NCI-H748 (cell line): ENCODE measurements around the gene C6orf132.

Experiments used
- DNase-seq: peaks from one replicate; lab custom pipeline; 2025; ENCODE audit not compliant: unreplicated experiment; lab: John Stamatoyannopoulos, UW

Gene C6orf132

DNA sequence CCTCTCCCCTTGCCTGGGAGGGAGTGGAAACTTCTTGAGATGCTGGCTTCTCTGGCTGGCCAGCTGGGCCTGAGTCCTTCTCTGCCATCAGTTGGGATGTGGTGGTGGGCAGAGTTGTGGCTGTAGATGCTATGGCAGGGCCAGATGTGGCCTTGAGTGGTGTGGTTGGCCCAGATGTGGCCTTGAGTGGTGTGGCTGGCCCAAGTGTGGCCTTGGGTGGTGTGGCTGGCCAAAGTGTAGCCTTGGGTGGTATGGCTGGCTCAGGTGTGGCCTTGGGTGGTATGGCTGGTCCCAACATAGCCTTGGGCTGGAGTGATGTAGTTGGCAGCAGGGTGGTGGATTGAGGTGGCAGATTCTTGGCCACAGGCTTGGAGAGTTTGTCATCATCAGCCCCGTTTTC lies 36.7 kb downstream of the C6orf132 start:
- no peak for DNase-seq

DNA sequence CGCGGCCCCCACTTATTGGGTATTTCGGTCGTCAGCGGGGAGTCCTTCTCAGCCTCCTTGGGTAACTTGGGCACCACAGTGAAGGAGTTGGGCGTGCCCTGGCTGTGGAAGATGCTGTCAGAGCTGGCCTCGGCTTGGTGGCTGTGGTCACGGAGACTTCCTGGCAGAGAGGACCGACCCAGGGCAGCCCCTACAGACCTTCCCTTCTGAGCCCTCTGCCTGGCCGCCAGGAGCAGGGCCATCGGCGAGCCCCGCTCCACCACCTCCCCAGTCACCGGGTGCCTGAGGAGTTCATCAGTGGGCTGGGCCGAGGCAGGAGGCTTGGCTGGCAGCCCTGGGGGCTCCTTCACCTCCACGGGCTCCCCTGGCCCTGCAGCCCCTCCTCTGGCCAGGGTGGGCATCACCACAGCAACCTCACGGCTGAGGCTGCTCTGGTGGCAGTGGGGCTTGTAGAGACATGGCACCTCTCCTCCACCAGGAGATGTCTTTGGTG lies 37.2 kb downstream of the C6orf132 start:
- DNase-seq = no peak

DNA sequence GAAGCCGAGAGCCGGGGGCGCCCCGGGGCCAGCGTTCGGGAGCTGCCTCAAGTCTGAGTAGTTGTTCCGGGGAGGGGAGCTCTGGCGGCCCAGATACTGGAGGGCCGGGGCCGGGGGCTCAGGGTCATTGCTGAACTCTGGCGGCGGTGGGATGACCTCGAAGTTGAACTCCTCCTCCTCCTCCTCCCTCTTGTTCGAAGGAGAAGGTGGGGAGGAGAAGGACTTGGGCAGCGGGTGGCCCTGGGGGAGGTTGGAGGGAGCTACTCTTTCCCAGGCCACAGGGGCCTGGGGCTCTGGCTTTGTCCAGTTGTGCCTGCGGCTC lies 37.7 kb downstream of the C6orf132 start:
- DNase-seq = no peak

DNA sequence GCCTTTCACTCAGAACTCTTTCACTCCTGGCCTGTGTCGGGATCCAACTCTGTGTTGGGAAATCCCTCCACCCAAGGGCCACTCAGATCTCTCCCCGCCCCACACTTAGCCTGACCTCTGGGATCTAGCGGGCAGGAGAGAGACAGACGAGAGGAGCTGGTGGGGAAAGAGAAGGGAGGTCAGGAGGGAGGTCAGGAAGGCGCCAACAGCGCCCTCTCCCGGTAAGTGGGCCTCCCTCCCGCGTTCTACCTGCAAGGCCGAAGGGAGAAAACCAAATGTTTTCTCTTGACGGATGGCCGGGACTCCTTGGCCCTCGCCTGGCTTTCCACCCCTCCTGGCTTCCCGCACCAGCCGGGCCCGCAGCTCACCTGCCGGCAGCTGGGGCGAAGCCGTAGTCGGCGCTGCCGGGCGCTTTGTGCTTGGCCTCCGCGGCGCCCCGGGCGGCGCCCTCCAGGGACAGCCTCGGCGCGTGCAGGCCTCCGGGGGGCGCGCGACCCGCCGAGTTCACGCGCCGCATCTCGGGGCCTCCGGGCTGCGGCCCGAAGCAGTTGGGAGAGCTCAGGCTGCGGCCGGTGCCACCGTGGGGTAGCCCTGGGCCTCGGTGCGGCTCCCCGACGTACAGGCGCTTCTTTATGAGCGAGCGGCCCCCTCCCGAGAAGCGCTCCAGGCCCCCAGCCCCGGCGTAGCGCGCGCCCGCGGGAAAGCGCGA lies 38.2 kb downstream of the C6orf132 start:
- no peak for DNase-seq

DNA sequence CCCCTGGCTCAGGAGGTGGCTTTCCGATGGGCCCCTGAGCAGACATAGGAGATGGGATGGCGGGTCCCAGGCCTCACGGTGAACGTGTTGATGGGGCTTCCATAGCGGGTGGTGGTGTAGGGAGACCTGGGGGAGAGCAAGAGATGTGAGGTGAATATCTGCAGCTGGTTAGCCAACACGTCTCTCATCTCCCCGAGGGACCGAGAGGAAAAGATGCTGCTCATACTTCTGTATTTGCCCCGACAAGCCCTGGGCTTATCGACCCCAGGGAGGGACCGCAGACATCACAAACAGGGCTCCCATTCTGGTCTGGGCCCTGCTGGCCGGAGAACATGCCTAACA lies 38.7 kb downstream of the C6orf132 start:
- no peak for DNase-seq

DNA sequence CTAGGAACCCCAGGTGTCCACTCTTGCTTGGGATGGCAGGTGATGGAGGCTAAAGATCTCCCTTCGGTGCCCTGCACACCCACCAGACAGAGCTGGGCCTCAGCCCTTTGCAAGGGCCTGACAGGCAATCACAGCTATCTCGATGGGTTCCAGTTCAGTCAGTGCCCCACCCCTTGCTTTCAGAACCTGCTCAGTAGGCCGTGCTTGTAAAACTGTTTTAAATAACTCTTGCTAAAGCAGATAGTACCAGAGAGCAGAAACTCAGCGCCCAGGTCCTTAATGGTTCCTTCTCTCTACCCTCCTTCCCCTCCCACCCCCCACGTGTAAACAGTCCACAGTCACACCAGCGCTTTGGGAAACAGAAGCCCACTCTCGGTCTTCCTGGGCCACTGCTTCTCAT lies 39.2 kb downstream of the C6orf132 start:
- DNase-seq = no peak

DNA sequence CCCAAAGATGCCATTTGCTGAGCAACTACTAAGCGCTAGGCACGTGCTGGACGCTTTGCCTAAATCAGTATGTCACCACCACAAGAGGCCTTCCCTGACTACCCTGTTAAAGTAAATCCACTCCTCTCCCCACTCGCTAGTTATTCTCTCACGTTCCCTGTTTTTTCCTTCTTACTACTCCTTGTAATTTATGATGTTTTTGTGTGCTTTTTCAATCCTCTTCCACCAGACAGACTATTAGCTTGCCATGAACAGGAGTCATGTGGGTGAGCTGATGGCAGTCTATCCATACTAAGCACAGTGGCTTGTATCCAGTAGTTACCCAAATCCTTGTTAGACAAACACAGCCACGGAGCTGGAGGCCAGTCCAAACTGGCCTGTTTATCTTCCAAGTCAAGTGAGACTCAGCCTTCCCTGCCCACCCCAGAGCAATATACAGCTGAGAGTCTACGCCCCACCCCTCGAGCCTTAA lies 41.2 kb downstream of the C6orf132 start:
- DNase-seq = no peak

DNA sequence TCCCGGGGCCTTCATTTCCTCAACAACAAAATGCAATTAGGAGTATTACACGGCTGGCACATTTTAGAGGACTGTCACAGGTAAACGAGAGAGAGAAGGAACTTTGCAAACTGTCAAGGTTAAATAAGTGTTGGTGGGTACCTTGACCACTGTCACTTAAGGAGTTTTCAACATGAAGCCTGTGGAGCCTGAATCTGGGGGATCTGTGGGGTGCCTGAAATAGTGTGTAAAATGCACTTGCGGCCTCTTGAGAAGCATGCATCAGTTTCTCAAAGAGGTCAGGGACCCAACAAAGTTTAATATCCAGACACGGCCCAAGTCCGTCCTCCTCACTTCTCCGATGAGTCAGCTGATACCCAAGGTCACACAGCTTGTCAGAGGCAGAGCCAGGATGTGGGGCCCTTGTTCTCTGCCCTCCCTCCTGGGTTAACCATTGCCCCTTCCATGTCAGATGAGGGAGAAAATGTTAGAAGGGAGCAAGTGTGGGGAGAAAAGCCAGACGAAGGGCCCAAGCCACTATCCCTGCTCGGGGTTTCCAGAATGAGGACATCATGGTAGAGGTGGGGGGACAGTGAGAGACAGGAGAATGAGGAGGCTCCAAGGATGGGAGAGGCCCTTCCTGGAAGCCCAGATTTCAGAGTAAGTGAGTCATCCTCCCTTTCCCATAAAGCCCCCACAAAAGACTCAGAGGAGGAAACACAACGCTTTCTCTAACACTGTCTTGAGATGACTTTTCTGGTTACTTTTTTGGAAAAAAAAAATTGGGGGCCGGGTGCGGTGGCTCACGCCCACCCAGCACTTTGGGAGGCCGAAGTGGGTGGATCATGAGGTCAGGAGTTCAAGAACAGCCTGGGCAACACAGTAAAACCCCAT lies 42.2 kb downstream of the C6orf132 start:
- DNase-seq = no peak

DNA sequence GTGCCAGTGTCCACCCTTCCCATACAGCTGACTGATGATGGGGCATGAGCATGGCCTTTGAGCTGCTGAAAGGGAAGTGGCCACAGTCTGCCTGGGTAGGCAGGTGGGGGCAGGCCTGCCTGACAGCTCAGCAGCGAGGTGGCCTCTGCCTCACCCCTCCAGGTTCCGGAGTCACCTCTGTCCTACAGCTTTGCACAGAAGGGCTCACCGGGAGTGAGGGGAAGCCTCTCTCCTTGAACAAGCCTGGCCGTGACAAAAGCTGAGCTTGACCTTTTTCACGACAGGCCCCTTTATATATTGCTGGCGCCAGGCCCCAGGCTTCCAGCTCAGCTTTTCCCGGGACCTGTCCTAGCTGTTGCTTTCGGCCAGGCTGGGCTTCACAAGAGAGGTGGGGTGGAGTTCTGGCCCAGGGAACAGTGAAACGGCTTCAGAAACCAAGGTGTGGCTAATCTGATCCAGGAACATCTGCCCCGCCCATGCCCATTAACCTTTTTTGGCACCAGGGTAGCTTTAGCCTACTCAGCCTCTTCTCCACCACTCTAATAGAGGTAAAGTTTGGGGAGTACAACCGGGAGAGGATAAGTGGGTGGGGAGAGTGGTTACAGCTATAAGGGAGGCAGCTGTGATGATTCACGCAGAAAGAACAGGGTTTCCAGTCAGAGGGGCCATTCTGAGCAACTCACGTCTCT lies 42.9 kb downstream of the C6orf132 start:
- DNase-seq = peak; percentile 46

DNA sequence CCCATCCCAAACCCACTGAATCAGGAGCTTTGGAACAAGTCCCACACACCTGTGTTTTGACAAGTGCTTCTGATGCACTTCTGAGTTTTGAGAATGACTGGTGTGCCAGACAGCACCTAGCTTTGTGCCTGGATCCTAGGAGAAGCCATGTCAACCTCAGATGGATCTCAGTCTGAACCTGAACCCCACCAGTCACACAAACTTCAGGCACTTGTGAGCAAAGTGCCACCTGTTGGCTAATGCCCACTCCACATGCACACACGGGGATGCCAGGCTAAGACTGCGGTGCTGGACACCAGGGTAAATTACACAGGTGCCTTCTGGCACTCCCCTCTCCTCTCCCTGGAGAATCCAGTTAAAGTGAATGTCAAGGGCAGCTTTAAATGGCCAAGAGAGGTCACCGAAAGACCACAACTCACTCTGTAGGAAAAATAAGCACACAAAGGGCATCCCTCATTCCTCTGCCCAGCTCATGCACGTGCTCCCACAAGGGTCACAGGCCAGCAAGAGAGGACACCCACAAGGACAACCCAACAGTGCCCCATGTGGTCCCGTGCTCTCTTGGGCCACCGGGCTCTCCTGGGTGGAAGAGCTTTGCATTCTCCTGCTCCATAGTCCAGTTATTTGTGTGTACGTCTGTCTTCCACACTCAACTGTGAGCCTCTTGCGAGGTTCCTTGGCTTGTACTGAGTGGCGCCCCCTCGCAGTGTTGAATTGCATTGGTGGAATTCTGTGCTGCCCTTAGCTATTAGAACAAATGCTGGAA lies 46.5 kb downstream of the C6orf132 start:
- DNase-seq = no peak

DNA sequence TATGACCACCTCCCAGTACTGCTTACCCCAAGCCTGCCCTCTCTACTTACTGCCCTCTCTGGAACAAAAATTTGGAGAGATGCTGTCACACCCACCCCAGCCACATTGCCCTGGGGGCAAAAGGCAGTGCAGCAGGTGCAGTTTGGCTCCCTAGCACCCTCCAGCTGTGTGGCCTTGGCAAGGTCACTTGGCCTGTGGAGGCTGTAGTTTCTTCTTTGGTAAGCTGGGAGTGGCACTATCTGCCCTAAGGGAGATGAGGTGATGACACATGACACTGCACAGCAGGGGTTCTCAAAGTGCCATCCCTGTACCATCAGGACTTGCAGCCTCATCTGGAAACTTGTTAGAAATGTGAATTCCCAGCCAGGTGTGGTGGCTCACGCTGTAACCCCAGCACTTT lies 47.3 kb downstream of the C6orf132 start:
- peak; percentile 18 for DNase-seq

DNA sequence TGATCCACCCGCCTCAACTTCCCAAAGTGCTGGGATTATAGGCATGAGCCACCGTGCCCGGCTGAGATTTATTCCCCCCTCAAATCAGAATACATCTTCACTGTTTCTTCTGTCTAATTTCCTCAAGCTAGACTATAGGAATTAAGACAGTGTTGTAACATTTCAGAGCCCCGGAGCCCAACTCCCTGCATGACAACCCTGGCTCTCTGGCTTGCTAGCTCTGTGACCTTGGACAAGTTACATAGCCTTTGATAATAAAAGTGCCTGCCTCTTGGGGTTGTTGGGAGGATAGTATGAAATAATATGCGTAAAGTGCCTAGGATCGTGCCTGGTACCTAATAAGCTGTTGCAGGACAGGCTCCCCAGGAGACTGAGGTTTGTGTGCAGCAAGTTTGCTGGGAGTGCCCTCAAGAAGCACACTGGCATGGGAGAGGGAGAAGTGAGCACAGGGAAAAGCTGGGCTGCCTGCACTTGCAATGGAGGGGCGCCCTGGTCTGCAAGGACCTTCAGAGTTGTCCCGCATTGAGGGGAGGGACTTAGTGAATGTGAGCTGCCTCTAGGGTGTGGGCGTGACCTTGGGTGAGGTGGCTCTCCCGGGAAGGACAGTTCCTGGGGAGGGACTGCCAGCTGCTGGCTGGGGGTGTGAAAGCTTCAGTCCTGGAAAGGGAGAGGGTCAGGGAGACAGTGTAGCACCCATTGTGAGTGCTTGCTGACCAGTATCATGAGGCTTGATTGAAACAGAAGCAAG lies 48.7 kb downstream of the C6orf132 start:
- DNase-seq = no peak

DNA sequence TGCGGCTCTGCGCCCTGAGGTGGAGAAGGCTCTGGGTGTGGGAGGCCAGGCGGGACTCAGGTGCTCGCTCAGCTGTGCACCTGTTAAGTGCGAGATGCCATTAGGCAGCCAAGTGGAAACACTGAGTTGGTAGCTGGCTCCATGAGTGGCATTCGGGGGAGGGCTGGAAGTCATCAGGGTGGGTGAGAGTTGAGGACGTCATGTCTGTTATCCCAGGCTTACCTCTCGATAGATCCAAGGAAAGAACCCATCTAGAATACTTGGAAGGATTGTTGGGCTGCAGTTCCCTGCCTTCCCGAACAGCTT lies 50.7 kb downstream of the C6orf132 start:
- DNase-seq = no peak

DNA sequence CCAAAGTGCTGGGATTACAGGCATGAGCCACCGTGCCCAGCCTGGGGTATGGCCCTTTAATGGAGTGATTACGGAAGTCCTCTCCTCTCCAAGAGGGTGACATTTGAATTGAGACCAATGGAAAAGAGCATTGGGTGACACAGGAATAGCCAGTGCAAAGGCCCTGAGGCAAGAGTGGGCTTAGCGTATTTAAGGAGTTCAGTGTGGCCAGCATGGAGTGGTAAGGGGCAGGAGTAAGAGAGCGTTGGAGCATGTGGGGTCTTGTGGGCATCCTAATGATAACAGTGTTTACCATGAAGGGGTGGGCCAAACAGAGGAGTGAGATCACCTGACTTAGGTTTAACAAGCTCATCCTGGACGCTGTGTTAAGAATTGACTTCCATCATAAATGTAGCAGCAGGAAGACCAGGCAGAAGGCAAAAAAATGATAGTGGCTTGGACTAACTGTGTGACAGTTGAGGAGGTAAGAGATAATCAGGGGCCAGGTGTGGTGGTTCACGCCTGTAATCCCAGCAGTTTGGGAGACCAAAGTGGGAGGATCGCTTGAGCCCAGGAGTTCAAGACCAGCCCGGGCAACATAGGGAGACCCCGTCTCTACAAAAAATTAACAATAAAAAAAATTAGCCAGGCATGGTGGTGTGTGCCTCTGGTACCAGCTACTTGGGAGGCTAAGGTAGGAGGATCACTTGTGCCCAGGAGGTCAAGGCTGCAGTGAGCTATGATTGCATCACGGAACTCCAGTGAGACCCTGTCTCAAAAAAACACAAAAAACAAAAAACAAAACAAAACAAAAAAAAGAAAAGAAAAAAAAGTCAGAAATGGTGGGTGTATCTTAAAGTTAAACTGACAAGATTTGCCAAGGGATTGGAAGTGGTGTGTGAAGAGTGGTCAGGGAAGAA lies 51.4 kb downstream of the C6orf132 start:
- no peak for DNase-seq

DNA sequence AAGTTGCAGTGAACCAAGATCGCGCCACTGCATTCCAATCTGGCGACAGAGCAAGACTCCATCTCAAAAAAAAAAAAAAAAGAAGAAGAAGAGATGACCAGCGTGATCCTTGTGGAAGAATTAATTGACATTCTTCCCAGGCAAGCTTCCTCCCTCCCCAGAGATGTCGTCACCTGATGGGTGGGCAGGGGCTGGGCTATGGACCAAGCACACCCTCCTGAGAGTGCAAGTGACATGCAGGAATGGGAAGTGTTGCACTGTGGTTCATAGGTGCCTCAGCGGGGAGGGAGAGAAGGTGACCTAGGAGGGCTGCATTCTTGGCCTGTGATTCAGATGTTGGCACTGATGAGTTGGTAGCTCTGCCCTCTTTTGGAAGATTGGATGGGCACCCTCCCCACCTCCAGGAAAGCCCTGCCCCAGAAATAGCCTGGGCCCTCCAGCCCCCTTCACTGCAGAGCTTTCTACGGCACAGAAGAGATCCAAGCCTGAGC lies 54.3 kb downstream of the C6orf132 start:
- no peak for DNase-seq

DNA sequence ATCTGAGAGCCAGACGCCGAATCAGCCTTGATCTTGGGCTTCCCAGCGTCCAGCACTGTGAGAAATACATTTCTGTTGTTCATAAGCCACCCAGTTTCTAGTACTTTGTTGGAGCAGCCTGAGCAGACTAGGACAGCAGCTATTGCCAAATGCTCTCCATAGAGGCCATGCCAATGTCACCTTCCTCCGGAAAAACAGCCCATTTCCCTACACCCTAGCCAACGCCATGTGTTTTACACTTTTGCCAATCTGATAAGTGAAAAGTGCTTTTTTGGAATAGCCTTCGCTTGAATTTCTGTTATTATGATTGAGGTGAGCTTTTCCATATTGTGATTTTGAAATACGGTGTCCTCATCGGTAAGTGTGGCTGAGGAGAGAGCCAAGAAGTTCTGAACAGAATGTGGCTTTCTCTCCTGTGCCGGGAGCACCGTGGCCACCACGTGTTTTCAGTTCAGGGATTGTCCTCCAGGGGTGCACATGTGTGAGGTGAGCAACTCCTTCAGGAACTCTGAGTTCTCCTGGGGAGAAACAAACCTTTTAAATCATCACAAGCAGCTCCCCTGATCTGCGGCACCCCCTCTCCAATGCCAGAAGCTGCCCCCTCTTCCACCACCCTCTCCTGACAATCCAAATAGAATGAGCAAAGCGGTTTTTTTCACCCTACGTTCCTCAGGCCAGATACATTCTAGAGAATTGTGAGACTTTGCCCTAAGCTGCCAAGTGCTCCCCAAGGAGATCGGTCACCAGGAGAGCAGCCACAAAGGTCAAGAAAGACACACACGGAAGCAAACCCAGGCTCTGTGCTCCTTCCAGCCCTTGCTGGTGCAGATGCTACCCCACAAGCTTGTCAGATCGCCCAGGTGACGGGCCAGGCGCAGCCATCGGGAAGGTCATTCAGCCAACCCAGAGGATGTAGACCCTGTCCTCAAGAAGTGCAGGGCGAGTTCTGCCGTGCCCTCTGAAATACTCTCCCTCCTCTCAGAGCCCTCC lies 56.1 kb downstream of the C6orf132 start:
- no peak for DNase-seq

DNA sequence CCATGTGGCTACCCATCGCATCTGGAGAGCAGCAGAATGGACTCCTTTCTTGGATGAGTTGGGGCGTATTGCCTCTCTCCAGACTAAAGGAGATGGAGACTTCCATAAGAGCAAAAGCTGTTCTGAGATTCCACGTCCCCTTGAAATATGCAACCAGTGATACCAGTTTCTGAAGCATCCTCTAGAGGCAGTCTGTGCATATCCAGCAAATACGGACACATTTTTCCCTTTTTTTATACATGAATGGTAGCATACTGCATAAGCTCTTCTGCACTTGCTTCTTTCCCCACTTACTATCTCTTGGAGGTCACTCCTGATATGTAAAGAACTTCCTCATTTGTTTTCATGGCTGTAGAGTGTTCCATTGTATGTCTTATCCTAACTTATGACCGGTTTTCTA lies 57.5 kb downstream of the C6orf132 start:
- DNase-seq = no peak

DNA sequence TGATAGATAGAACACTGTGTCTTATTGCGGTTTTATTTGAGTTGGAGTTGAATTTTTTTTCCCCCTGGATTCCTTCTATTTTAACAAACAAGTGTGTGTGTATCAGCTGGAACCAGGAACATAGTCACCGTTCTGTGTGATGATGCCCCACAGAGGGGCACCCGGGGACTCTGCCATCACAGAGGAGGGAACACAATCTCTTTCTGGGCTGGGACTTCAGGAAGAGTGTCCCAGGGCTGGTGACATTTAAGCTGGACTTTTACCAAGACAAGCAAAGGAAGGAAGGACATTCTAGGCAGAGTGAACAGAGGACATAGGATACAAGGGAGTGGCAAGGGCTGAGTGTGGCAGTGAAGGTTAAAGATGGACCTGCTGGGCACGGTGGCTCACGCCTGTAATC lies 58.9 kb downstream of the C6orf132 start:
- no peak for DNase-seq
